Kidney epithelial cell (primary cell): ENCODE results near the gene MRPL37. TPM values are rescaled to one million over a fixed set of nuclear protein-coding genes. Genes with fewer than 3 reads are reported as not detected.

Experiments
- DNase-seq: peaks from one replicate; pipeline ENCODE4 v3.0.0-alpha.2; 2010; ENCODE audit warnings: low read depth
- H3K27me3 ChIP-seq: 2 replicates; pipeline ENCODE4 v1.6.0; 2011; ENCODE audit warnings: low read length; ENCODE audit not compliant: control insufficient read depth, insufficient read depth
- H3K36me3 ChIP-seq: 2 replicates; pipeline ENCODE4 v1.5.1; 2011; ENCODE audit warnings: low read length; ENCODE audit not compliant: control insufficient read depth, insufficient read depth
- H3K4me3 ChIP-seq: 2 replicates; pipeline ENCODE4 v1.5.1; 2011; ENCODE audit warnings: low read depth, mild to moderate bottlenecking, control low read depth, low read length
- CTCF ChIP-seq: IDR thresholded peaks from 2 replicates; pipeline ENCODE4 v1.5.1; 2011; ENCODE audit warnings: mild to moderate bottlenecking, moderate library complexity, low read length, control low read depth, inconsistent platforms; ENCODE audit not compliant: insufficient read depth, poor library complexity, severe bottlenecking
- total RNA-seq: library from RNA; depleted of rRNA; stranded (reverse); fragments of >200 nt; gene quantifications from 2 replicates; pipeline ENCODE4 v1.2.3, GENCODE V29; 2015

Gene MRPL37
- total RNA-seq, 1 donor from 2014 or later: 124 TPM

- H3K4me3 ChIP-seq: no peak overlapping the region
- H3K27me3 ChIP-seq: no peaks in the 10 kb centered on the region
- H3K36me3 ChIP-seq: no peaks in the 10 kb centered on the region
- TF ChIP-seq CTCF: no peak
- DNase-seq: no peak
Measured at GRCh38 chr1:54218883-54219687, 19.1 kb downstream of the MRPL37 start.

- no peak for TF ChIP-seq CTCF
- no peak overlapping the region for H3K4me3 ChIP-seq
- DNase-seq: no peak
- no peaks in the 10 kb centered on the region for H3K36me3 ChIP-seq
- H3K27me3 ChIP-seq: no peaks in the 10 kb centered on the region
Measured at GRCh38 chr1:54219688-54220003, 19.7 kb downstream of the MRPL37 start.

GRCh38 chr1:54220004-54220811 lies 20.2 kb downstream of the MRPL37 start:
- Histone ChIP-seq H3K36me3 (no peaks in the 10 kb centered on the region), H3K27me3 (no peaks in the 10 kb centered on the region), H3K4me3 (no peak overlapping the region)
- DNase-seq: no peak
- no peak for TF ChIP-seq CTCF

- DNase-seq: no peak
- TF ChIP-seq CTCF: no peak
- Histone ChIP-seq H3K36me3 (no peaks in the 10 kb centered on the region), H3K27me3 (no peaks in the 10 kb centered on the region), H3K4me3 (no peak overlapping the region)
Measured at GRCh38 chr1:54221113-54221834, 21.3 kb downstream of the MRPL37 start.

- no peak for TF ChIP-seq CTCF
- H3K36me3 ChIP-seq: no peaks in the 10 kb centered on the region
- no peaks in the 10 kb centered on the region for H3K27me3 ChIP-seq
- H3K4me3 ChIP-seq: no peak overlapping the region
- no peak for DNase-seq
Measured at GRCh38 chr1:54221867-54222484, 22.0 kb downstream of the MRPL37 start.
